Stimulated activated memory B cell treated with anti-CD40 and anti-IgM and Interleukin-4, amounts not matched to agents 10 μg/mL and 1 μg/mL and 100 μg/mL, for 72 hours (primary cell): ENCODE results near the gene TBC1D20.
"Not testable (repeated sequence)": the region's sequence is repeated elsewhere in the genome, so short reads cannot be mapped to it uniquely, and the experiment has no call there.

Experiments
- ATAC-seq: fragments of 150-1000 bp; cut with Tn5 transposase; 2 replicates; pipeline ENCODE4 v1.10.0; 2021
- H3K27ac Mint-ChIP-seq: one replicate; pipeline ENCODE4 v1.8.0; 2022; ENCODE audit warnings: mild to moderate bottlenecking, mixed read lengths
- H3K27me3 Mint-ChIP-seq: one replicate; pipeline ENCODE4 v1.8.0; 2022; ENCODE audit warnings: mixed read lengths
- H3K36me3 Mint-ChIP-seq: one replicate; pipeline ENCODE4 v1.8.0; 2022; ENCODE audit warnings: mixed read lengths
- H3K4me1 Mint-ChIP-seq: one replicate; pipeline ENCODE4 v1.8.0; 2022; ENCODE audit warnings: mixed read lengths
- H3K4me3 Mint-ChIP-seq: one replicate; pipeline ENCODE4 v1.8.0; 2022; ENCODE audit warnings: mild to moderate bottlenecking, moderate library complexity, mixed read lengths
- H3K9me3 Mint-ChIP-seq: one replicate; pipeline ENCODE4 v1.8.0; 2022; ENCODE audit warnings: mixed read lengths

The TBC1D20 gene

DNA sequence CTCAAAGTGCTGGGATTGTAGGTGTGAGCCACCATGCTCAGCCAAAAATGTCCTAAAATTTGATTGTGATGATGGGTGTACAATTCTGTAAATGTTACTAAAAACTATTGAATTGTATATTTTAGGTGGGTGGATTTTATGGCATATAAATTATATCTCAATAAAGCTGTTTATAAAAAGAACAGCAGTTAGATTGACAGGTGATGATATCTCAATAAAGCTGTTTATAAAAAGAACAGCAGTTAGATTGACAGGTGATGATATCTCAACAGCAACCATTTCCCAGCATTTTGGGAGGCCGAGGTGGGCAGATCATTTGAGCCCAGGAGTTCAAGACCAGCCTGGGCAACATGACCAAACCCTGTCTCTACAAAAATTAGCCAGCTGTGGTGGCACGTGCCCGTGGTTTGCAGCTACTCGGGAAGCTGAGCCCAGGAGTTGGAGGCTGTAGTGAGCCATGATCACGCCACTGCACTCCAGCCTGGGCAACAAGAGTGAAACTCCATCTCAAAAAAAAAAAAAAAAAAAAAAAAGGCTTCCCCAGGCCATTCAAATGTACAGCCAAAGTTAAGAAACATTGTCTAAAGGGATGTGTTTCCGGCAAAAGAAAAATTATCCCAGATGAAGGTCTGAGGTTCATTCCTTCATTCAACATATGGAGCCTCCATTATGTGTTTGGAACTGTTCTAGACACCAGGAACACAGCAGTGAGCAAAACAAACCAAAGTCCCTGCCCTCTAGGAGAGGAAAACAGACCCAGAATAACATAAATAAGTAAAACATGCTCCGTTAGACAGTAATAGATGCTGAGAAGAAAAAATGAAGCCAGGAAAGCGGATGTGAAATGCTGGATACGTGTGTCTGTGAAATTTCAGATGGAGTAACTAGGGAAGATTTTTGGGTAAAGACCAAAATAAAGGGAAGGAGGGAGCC, 55.9 kb downstream of the TBC1D20 start:
- no peaks in the 10 kb centered on the region for H3K9me3 Mint-ChIP-seq
- H3K4me3 Mint-ChIP-seq, result peak overlapping the region; percentile 83
- H3K4me1 Mint-ChIP-seq, result peaks cover 52% of the 10 kb centered on the region
- peaks cover 13% of the 10 kb centered on the region for H3K36me3 Mint-ChIP-seq
- H3K27ac Mint-ChIP-seq, result peak overlapping the region; percentile 68
- ATAC-seq, result no peak
- H3K27me3 Mint-ChIP-seq, result no peaks in the 10 kb centered on the region

DNA sequence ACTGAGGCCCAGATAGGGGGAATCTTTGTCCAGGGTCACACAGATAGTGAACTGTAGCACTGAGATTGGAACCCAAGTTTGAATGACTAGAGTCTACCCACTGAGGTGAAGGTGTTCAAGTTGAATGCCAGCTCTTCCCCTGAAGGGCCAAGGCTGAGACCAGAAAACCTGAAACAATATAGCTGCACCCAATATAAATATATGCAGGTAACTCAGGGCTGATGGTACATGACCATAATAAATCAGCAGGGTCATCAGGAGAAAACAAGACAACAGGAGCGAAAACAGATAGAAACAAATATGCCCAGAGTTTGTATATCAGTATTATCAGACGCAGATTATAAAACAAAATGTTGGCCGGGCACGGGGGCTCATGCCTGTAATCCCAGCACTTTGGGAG, 58.2 kb downstream of the TBC1D20 start:
- ATAC-seq, result no peak
- H3K27ac Mint-ChIP-seq, result no peak overlapping the region
- no peaks in the 10 kb centered on the region for H3K36me3 Mint-ChIP-seq
- H3K27me3 Mint-ChIP-seq, result no peaks in the 10 kb centered on the region
- peaks cover 37% of the 10 kb centered on the region for H3K4me1 Mint-ChIP-seq
- H3K9me3 Mint-ChIP-seq, result no peaks in the 10 kb centered on the region
- no peak overlapping the region for H3K4me3 Mint-ChIP-seq

DNA sequence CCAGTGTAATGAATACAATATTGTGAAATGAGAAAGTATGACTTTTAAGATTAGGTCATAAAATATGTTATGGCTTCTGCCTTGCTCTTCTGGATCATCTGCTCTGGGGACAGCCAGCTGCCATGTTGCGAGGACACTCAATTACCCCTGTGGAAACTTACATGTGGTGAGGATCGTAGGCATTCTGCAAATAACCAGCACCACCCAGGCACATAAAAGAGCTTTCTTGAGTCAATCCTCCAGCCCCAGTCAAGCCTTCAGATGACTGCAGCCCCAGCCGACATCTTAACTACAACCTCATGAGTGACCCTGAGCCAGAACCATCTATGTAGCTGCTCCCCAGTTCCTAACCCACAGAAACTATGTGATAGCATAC, 58.8 kb downstream of the TBC1D20 start:
- Mint-ChIP-seq H3K27ac (no peak overlapping the region), H3K4me3 (no peak overlapping the region), H3K9me3 (no peaks in the 10 kb centered on the region), H3K4me1 (peaks cover 32% of the 10 kb centered on the region), H3K27me3 (no peaks in the 10 kb centered on the region), H3K36me3 (peaks cover 2% of the 10 kb centered on the region)
- no peak for ATAC-seq

DNA sequence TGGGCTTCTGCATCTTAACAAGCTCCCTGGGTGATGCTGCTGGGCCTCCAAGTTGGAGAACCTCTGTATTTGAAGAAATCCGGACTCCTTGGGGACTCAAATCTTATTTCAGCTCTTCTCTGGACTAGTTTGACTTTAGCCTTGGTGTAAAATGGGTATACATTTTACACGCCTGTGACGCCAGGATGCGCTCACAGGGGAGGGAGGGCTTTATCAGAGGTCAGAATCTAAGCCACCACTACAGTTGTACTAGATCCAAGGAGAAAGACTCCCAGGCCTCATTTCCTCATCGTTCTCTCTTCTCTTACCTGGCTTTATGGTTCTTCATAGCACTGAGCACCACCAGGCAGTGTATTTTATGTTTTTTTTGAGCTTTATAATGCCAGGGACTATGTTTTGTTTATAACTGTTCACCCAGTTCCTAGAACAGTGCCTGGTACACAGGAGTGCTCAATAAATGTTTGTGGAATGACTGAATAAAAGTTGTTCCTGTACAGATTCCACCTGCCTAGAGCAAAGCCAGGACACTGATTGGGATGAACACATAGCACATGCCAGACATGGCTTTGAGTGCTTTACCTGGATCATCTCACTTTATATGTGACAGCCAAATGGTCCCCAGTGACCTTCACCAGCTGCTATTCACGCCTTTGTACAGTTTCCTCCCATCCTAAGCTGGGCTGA, 59.3 kb downstream of the TBC1D20 start:
- H3K4me3 Mint-ChIP-seq, result no peak overlapping the region
- H3K27ac Mint-ChIP-seq, result peak overlapping the region; percentile 49
- no peak for ATAC-seq
- H3K4me1 Mint-ChIP-seq, result peaks cover 32% of the 10 kb centered on the region
- no peaks in the 10 kb centered on the region for H3K9me3 Mint-ChIP-seq
- peaks cover 5% of the 10 kb centered on the region for H3K36me3 Mint-ChIP-seq
- H3K27me3 Mint-ChIP-seq, result no peaks in the 10 kb centered on the region

DNA sequence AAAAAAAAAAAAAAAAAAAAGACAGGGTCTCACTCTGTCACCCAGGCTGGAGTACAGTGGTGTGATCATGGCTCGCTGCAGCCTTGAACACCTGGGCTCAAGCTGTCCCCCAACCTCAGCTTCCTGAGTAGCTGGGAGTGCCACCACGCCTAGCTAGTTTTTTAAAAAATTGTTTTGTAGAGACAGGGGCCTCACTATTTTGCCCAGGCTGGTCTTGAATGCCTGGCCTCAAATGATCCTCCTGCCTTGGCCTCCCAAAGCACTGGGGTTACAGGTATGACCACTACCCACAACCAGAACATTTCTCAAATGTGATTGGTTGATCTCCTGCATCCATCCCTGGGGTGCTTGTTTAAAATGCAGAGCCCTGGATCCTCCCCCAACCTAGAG, 59.8 kb downstream of the TBC1D20 start:
- Mint-ChIP-seq H3K27ac (peak overlapping the region; percentile 49), H3K4me3 (no peak overlapping the region)
- ATAC-seq, result no peak

DNA sequence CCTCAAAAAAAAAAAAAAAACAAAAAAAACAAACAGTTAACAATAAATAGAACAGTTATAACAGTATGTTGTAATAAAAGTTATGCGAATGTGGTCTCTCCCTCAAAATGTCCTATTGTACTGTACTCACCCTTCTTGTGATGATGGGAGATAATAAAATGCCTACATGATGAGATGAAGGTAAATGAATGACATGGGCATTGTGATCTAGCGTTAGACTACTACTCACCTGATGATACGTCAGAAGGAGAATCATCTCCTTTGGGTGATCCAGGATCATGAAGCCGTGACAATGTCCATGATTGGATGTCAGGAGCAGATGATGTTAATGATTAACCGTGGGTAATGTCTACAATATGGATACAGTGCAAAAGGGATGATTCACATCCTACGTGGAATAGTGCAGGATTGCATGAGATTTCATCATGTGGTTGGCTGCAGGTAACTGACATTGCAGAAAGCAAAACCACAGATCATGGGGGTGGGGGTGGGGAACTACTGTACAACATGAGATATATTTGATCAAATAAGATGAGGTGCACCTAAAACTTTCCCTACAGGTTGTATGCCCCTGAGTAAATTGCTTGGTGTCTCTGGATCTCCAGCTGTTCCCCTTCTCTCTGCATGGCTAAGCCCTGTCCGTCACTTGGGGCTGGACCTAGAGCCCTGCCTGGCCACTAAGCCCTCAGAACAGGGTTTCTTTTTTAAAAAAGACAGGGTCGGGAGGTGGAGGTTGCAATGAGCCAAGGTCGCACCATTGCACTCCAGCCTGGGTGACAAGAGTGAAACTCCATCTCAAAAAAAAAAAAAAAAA, 60.4 kb downstream of the TBC1D20 start:
- peaks cover 25% of the 10 kb centered on the region for H3K4me1 Mint-ChIP-seq
- peaks cover 14% of the 10 kb centered on the region for H3K36me3 Mint-ChIP-seq
- H3K4me3 Mint-ChIP-seq, result no peak overlapping the region
- H3K9me3 Mint-ChIP-seq, result no peaks in the 10 kb centered on the region
- no peak overlapping the region for H3K27ac Mint-ChIP-seq
- no peak for ATAC-seq
- H3K27me3 Mint-ChIP-seq, result no peaks in the 10 kb centered on the region

More for the DNA sequence above, 59.8 kb downstream of the TBC1D20 start:
- no peaks in the 10 kb centered on the region for H3K9me3 Mint-ChIP-seq
- no peaks in the 10 kb centered on the region for H3K27me3 Mint-ChIP-seq
- H3K4me1 Mint-ChIP-seq, result peaks cover 31% of the 10 kb centered on the region
- H3K36me3 Mint-ChIP-seq, result peaks cover 9% of the 10 kb centered on the region

DNA sequence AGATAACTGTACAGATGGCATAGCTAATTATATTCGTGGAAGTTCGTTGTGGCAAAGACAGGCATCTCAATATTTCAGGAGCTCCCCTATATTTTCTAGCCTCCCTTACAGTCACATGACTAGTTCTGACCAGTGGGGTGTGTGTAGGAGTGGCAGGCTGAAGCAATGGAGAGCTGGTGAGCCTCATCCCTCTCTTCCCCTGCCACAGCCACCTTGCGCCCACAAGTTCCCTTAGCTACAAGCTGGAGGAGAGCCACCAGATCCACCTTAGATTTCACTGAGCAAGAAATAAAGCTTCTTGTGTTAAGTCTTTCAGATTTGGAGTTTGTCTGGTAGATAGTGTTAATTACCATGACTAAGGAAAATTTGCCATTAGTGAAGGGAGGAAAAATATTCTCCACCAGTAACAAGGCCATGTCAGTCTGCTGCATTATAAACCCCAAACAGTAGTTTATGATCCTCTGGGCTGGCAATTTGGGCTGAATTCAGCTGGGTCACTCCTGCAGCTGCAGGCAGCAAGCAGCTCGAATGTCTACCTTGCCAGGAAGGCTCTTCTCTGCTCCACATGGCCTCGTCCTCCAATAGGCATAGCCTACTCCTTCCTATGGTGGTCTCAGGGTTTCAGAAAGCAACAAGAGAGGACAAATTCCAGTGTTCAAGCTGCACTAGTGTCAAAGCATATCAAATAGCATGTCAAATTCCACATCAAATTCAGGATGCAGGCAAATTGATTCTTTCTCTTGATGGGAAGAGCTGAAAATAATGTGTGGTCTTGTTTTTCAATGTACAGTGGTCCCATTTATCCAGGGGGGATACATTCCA, 61.7 kb downstream of the TBC1D20 start:
- no peak overlapping the region for H3K27ac Mint-ChIP-seq
- H3K4me3 Mint-ChIP-seq, result no peak overlapping the region
- H3K9me3 Mint-ChIP-seq, result no peaks in the 10 kb centered on the region
- peaks cover 14% of the 10 kb centered on the region for H3K36me3 Mint-ChIP-seq
- ATAC-seq, result no peak
- no peaks in the 10 kb centered on the region for H3K27me3 Mint-ChIP-seq
- H3K4me1 Mint-ChIP-seq, result peaks cover 21% of the 10 kb centered on the region

DNA sequence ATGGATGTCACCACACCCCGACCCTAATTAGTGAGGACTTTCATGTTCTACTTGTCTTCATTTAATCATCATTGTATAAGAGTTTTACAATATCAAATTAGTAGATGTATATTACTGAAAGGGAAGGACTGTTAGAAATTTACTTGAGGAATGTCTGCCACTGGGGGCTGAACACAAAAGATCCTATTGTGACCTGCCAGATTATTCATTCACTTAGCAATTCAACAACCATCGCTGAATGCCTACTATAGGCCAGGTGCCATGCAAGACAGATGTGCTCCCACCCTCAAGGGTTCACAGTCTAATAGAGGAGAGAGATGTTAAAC, 62.2 kb downstream of the TBC1D20 start:
- Mint-ChIP-seq H3K27me3 (no peaks in the 10 kb centered on the region), H3K36me3 (peaks cover 19% of the 10 kb centered on the region), H3K4me1 (peaks cover 21% of the 10 kb centered on the region), H3K27ac (no peak overlapping the region), H3K9me3 (no peaks in the 10 kb centered on the region), H3K4me3 (no peak overlapping the region)
- no peak for ATAC-seq

DNA sequence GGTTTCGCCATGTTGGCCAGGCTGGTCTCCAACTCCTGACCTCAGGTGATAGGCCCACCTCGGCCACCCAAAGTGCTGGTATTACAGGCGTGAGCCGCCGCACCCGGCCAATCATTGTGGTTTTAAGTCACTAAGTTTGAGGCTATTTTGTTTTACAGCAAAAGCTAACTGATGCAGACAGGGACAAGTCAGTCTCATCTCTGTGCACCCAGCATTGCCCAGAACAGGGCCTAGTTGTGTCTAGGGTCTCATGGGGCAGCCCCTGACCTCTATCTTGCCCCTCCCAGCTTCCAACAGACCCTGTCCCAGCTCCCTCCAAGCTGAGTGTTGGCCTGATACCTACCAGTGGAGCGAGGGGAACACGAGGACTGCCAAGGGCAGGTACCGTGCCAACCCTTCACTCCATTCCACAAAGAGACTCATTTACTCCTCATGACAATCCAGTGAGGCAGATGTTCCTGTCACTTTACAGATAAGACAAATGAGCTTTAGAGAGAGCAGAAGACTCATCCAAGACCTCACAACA, 63.1 kb downstream of the TBC1D20 start:
- Mint-ChIP-seq H3K4me1 (peaks cover 21% of the 10 kb centered on the region), H3K27me3 (no peaks in the 10 kb centered on the region), H3K9me3 (no peaks in the 10 kb centered on the region), H3K27ac (no peak overlapping the region), H3K36me3 (peaks cover 25% of the 10 kb centered on the region), H3K4me3 (no peak overlapping the region)
- no peak for ATAC-seq

DNA sequence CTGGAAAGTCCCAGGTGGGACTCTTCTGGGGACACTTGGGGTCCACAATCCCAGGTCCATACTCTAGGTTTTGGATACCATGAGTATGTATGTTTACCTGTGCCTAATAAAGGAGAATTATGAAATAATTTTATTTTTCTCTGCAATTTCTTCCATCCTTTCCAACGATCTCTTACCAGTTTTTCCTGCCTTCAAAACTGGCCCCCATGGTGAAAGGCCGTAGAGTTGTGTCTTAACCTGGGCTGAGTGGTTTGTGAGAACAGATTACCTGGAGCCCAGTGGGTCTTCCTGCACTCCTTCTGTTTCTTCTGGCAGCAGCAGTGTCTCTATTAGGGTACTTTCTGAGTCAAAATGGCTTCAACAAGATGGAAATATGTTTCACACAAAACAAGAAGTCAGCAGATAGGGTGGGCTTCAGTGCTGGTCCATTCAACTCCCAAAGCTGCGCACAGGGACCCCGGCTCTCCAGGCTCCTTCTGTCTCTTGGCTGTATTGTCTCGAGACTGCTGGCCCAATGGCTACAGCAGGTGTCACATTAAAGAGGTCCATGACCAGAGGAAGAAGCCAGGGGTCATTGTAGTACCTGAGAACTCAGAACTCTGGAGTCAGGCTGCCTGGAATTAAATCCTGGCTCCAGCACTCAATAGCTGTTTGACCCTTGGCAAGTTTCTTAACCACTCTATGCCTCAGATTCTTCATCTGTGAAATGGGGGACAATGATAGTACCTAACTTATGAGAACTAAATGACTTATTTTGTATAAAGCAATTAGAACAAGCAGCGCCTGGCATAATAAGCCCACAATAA, 64.7 kb downstream of the TBC1D20 start:
- Mint-ChIP-seq H3K4me3 (no peak overlapping the region), H3K4me1 (peaks cover 14% of the 10 kb centered on the region), H3K27ac (no peak overlapping the region), H3K27me3 (no peaks in the 10 kb centered on the region), H3K9me3 (no peaks in the 10 kb centered on the region), H3K36me3 (peaks cover 40% of the 10 kb centered on the region)
- no peak for ATAC-seq

DNA sequence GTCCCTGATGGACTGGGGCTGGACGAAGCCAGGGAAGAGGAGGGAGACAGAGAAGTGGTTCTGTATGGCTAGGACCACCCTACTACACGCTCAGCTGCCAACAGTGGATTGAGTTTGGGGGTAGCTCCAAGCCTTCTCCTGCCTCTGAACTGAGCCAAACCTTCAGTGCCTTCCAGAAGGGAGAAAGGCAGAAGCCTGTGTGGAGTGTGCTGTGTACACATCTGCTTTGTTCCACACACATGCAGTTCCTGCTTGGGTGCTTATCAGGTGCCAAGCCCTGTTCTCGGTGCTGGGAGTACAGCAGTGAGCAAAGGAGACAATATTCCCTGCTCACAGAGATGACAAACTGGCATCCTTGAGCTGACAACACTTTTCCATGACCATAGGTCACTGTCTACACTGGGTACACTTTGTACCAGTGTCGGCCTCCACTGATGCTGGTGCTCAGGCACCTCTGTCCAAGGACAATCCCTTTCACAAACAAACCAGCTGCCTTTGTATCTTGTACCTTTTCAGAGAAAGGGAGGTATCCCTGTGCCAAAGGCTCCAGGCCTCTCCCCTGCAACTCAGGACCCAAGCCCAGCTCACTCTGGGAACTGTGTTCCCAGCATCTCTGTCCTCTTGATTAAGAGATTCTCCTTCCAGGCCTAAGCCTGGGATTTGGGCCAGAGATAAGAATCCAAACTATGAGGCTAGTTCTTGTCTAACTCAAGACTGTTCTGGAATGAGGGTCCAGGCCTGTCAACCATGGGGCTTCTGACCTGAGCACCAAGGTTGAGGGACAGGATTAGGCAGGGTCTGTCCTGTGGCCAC, 65.5 kb downstream of the TBC1D20 start:
- Mint-ChIP-seq H3K36me3 (peaks cover 44% of the 10 kb centered on the region), H3K9me3 (no peaks in the 10 kb centered on the region), H3K4me1 (peaks cover 10% of the 10 kb centered on the region), H3K27ac (no peak overlapping the region), H3K4me3 (no peak overlapping the region), H3K27me3 (no peaks in the 10 kb centered on the region)
- ATAC-seq, result no peak

DNA sequence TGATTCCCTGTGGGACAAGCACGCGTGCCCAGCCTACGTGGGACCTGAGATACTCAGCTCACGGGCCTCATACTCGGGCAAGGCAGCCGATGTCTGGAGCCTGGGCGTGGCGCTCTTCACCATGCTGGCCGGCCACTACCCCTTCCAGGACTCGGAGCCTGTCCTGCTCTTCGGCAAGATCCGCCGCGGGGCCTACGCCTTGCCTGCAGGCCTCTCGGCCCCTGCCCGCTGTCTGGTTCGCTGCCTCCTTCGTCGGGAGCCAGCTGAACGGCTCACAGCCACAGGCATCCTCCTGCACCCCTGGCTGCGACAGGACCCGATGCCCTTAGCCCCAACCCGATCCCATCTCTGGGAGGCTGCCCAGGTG, 66.1 kb downstream of the TBC1D20 start:
- Mint-ChIP-seq H3K27me3 (no peaks in the 10 kb centered on the region), H3K4me1 (peaks cover 6% of the 10 kb centered on the region), H3K4me3 (no peak overlapping the region), H3K36me3 (peaks cover 50% of the 10 kb centered on the region), H3K27ac (no peak overlapping the region), H3K9me3 (no peaks in the 10 kb centered on the region)
- ATAC-seq, result no peak

DNA sequence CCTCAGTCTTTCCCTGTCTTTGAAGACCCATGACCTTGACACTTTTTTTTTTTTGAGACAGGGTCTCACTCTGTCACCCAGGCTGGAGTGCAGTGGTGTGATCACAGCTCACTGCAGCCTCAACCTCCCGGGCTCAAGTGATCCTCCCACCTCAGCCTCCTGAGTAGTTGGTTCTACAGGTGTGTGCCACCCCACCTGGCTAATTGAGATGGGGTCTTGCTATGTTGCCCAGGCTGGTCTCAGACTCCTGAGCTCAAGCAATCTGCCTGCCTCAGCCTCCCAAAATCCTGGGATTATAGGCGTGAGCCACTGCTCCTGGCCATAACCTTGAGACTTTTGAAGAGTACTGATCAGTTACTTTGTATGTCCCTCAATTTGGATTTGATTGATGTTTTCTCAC, 69.0 kb downstream of the TBC1D20 start:
- ATAC-seq, H3K4me1 Mint-ChIP-seq, H3K4me3 Mint-ChIP-seq, H3K27ac Mint-ChIP-seq, H3K27me3 Mint-ChIP-seq, H3K9me3 Mint-ChIP-seq: not testable (repeated sequence)
- H3K36me3 Mint-ChIP-seq, result peaks cover 59% of the 10 kb centered on the region
